Effector memory CD4-positive, alpha-beta T cell (primary cell): ENCODE results near the gene RRAGB.
"Not testable (repeated sequence)": the region's sequence is repeated elsewhere in the genome, so short reads cannot be mapped to it uniquely, and the experiment has no call there.

Experiments
- DNase-seq, 3 donors: peaks; one replicate each; pipeline ENCODE4 v3.0.0-alpha.2; 2020
- H3K27ac ChIP-seq: 2 replicates; pipeline ENCODE4 v1.7.0; 2013; ENCODE audit warnings: mild to moderate bottlenecking, low read length, moderate library complexity; ENCODE audit not compliant: insufficient read depth, poor library complexity, severe bottlenecking
- H3K27me3 ChIP-seq: replicated peaks from 2 replicates; pipeline ENCODE4 v1.7.0; 2013; ENCODE audit warnings: mild to moderate bottlenecking, low read length; ENCODE audit not compliant: insufficient read depth, control insufficient read depth, poor library complexity, severe bottlenecking
- H3K36me3 ChIP-seq: 2 replicates; pipeline ENCODE4 v1.7.0; 2013; ENCODE audit warnings: mild to moderate bottlenecking, low read length, moderate library complexity; ENCODE audit not compliant: control insufficient read depth, insufficient read depth
- H3K4me1 ChIP-seq: 2 replicates; pipeline ENCODE4 v1.7.0; 2013; ENCODE audit warnings: low read length, mild to moderate bottlenecking; ENCODE audit not compliant: control insufficient read depth, insufficient read depth, poor library complexity, severe bottlenecking
- H3K4me3 ChIP-seq: 2 replicates; pipeline ENCODE4 v1.7.0; 2013; ENCODE audit warnings: low read length, low read depth, mild to moderate bottlenecking; ENCODE audit not compliant: insufficient read depth, poor library complexity, severe bottlenecking
- H3K9me3 ChIP-seq: 2 replicates; pipeline ENCODE4 v1.7.0; 2013; ENCODE audit warnings: mild to moderate bottlenecking, low read length, moderate library complexity; ENCODE audit not compliant: control insufficient read depth

RRAGB gene

DNA sequence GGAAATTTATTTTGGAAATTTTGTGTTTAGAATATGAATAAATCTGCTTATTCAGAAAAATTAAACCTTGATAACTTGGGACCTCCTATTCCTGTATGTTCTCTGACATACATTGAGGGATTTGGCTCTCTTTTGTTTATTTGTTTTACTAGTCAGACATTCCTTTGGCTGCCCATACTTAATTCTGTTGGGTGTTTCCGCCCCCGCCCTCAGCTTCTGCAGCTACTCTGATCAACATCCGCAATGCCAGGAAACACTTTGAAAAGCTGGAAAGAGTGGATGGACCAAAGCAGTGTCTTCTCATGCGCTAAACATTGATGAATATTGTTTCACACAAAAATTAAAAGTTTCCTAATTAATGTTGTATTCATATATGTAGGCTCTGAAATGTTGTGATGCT is 40.5 kb downstream of the RRAGB start:
- Histone ChIP-seq H3K36me3 (no peaks in the 10 kb centered on the region), H3K27ac (no peak overlapping the region), H3K27me3 (no peaks in the 10 kb centered on the region), H3K4me3 (no peak overlapping the region), H3K9me3 (no peaks in the 10 kb centered on the region), H3K4me1 (no peaks in the 10 kb centered on the region)
- no peak for DNase-seq

DNA sequence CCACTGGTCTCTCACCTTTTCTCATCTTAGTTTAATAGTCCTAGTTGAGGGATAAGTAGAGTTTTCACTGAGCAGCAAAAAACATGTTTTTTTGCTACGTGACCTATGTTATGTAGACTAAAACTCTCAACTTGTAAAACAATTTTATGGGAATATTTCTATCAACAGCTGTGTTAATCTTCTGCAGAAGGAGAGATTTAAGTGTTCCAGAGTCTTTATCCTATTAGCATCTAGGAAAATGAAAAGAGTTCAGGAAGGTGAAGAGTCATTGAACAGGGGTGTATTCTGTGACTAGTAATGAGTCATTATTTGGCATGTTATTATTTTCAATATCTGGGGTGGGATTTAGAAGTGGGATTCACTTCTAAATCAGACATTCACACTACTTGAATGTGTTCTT is 41.9 kb downstream of the RRAGB start:
- no peak overlapping the region for H3K27ac ChIP-seq
- no peak overlapping the region for H3K4me3 ChIP-seq
- H3K4me1 ChIP-seq, result no peaks in the 10 kb centered on the region
- no peaks in the 10 kb centered on the region for H3K9me3 ChIP-seq
- no peaks in the 10 kb centered on the region for H3K27me3 ChIP-seq
- DNase-seq, result no peak
- H3K36me3 ChIP-seq, result no peaks in the 10 kb centered on the region

DNA sequence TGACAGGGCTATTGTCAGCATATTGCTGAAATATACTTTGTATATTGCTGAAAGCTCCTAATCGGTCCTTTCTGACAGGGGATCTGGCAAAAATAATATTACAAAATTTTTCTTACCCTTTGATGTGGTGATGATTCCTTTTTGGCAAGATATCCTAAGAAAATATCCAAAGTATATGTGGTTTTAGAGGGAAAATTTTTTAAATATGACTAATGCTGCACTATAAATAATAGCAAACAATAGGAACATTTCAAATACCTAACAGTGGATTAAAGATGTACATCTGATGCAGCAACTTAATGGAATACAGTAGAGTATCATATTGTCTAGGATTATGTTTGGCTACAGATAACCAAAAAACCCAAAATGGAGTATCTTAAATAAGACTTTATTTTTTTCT is 49.6 kb downstream of the RRAGB start:
- no peaks in the 10 kb centered on the region for H3K36me3 ChIP-seq
- no peak overlapping the region for H3K4me3 ChIP-seq
- no peak for DNase-seq
- H3K9me3 ChIP-seq, result no peaks in the 10 kb centered on the region
- H3K27ac ChIP-seq, result no peak overlapping the region
- no peaks in the 10 kb centered on the region for H3K4me1 ChIP-seq
- no peaks in the 10 kb centered on the region for H3K27me3 ChIP-seq

DNA sequence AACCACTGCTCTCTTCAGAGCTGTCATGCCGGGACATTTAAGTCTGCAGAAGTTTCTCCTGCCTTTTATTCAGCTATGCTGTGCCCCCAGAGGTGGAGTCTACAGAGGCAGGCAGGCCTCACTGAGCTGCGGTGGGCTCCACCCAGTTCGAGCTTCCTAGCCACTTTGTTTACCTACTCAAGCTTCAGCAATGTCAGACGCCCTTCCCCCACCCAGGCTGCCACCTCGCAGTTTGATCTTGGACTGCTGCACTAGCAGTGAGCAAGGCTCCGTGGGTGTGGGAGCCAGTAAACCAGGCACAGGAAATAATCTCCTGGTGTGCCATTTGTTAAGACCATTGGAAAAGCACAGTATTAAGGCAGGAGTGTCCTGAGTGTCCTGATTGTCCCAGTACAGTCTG is 56.9 kb downstream of the RRAGB start:
- not testable (repeated sequence) for H3K9me3 ChIP-seq, H3K27me3 ChIP-seq, H3K36me3 ChIP-seq, DNase-seq, H3K4me3 ChIP-seq, H3K4me1 ChIP-seq, H3K27ac ChIP-seq

DNA sequence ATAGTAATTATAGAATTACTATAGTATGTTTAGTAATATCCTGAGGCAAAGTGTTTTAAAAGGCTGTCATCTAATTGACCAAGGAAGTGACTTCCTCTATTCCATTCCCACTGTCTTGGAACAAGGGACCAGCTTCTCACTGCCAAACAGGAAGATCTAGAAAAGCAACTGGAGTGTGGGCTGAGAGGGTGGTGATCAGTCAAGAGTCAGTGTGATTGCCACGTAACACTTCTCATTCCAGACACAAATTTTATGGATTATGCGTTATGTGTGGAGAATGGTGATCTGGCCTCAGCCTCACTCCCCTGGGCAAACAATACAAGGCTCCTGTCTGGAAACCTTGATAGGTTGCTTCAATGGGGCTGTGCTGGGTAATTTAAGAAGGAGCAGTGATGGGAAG is 60.0 kb downstream of the RRAGB start:
- no peaks in the 10 kb centered on the region for H3K9me3 ChIP-seq
- no peak overlapping the region for H3K27ac ChIP-seq
- no peaks in the 10 kb centered on the region for H3K27me3 ChIP-seq
- no peak overlapping the region for H3K4me3 ChIP-seq
- H3K36me3 ChIP-seq, result no peaks in the 10 kb centered on the region
- no peak for DNase-seq
- H3K4me1 ChIP-seq, result no peaks in the 10 kb centered on the region

DNA sequence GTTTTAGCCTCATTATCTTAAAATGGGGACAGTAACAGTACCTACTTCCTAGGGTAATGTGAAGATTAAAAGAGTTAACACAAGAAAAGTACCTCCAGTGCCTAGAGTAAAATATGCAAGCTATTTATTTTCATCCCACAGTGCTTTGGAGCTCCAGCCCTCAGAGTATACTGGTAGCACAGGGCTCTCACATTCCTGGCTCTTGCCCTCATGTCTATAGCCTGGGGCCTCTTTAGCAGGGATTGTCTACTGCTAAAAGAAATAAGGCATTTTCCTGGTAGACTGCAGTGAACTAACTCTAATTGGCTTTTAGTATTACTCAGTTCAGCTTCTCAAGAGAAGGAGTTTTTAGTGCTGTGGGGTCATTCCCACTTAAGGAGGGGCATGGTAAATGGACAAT is 60.8 kb downstream of the RRAGB start:
- Histone ChIP-seq H3K4me3 (no peak overlapping the region), H3K9me3 (no peaks in the 10 kb centered on the region), H3K36me3 (no peaks in the 10 kb centered on the region), H3K27ac (no peak overlapping the region), H3K27me3 (no peaks in the 10 kb centered on the region), H3K4me1 (no peaks in the 10 kb centered on the region)
- no peak for DNase-seq

DNA sequence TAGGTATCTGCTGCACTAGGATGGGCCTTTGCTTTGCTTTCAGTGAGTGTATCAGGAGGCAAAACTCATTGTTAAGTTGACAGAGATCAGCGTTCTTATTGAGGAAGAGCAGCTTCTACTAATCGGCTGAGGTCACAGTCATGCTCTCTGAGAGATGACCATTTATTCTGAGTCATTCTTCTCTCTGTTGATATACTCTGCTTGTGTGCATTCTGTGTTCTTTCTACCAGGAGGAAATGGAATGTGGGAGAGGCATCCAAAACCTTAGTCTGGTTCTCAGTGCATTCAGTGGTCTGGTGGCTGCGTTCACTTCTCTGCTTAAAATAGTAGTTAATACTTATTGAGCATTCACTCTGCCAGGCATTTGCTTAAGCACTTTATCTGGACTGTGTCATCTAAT is 66.2 kb downstream of the RRAGB start:
- no peak for DNase-seq
- H3K4me3 ChIP-seq, result no peak overlapping the region

DNA sequence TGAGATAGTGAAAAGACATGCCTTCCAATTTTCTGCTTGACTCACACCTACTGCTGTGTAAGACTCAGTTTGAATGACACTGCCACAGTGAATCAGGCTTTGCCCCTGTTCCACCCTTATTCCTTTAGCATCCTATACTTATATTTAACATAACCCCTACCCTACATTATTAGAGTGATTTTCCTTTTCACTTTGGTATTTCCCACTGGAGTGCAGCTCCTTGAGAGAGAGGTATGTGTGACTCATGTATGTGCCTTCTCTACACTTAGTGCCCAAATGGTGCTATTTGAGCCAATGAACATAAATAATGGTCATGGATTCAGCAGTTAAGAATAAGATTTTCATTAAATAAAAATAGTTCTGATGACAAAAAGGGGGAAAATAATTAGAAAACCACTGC is 69.5 kb downstream of the RRAGB start:
- Histone ChIP-seq H3K9me3 (no peaks in the 10 kb centered on the region), H3K36me3 (no peaks in the 10 kb centered on the region)

More for the DNA sequence above, 66.2 kb downstream of the RRAGB start:
- no peaks in the 10 kb centered on the region for H3K36me3 ChIP-seq
- no peaks in the 10 kb centered on the region for H3K4me1 ChIP-seq
- H3K27me3 ChIP-seq, result no peaks in the 10 kb centered on the region
- no peaks in the 10 kb centered on the region for H3K9me3 ChIP-seq
- no peak overlapping the region for H3K27ac ChIP-seq

DNA sequence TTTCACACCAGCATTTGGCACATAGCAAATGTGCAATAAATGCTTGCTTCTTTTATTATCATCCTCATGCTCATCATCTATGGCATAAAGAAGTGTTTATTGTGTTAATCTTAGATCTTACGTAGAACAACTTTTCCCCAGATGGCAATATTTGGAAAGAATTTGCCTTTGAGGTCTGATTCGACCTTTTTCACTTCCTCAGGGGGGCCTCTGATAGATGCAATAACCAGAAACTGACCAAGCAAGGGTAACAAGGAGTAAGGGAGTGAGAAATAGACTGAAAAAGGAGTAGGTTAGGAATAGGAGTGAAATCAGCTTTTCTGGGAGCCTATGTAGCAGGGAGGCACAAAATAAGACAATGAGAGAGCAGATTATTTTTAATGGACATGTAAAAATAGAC is 70.2 kb downstream of the RRAGB start:
- no peak for DNase-seq
- H3K4me3 ChIP-seq, result no peak overlapping the region
- no peaks in the 10 kb centered on the region for H3K36me3 ChIP-seq
- H3K27ac ChIP-seq, result no peak overlapping the region
- H3K27me3 ChIP-seq, result no peaks in the 10 kb centered on the region
- H3K9me3 ChIP-seq, result no peaks in the 10 kb centered on the region
- H3K4me1 ChIP-seq, result no peaks in the 10 kb centered on the region

More for the DNA sequence above, 69.5 kb downstream of the RRAGB start:
- Histone ChIP-seq H3K4me3 (no peak overlapping the region), H3K27me3 (no peaks in the 10 kb centered on the region), H3K4me1 (no peaks in the 10 kb centered on the region), H3K27ac (no peak overlapping the region)
- no peak for DNase-seq

DNA sequence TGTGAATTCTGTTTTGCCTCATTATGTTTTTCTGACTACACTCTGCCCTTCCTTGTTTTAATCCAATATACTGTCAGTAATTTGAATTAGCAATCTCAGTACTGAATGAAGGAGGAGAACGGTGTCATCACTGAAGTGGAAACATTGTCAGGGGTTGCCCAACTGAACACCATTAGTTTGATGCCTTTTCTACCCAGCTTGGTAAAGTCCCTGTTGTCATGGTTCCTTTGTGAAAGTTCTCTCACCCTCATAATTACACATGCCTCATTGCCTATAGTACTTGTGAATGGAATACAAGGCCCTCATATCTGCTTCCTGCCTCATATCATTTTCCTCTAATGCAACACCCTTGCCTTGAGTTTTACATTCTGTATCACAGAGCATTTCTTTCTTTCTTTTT is 76.9 kb downstream of the RRAGB start:
- Histone ChIP-seq H3K27me3 (no peaks in the 10 kb centered on the region), H3K27ac (no peak overlapping the region), H3K4me1 (no peaks in the 10 kb centered on the region), H3K36me3 (no peaks in the 10 kb centered on the region), H3K9me3 (no peaks in the 10 kb centered on the region), H3K4me3 (no peak overlapping the region)
- DNase-seq, result no peak

DNA sequence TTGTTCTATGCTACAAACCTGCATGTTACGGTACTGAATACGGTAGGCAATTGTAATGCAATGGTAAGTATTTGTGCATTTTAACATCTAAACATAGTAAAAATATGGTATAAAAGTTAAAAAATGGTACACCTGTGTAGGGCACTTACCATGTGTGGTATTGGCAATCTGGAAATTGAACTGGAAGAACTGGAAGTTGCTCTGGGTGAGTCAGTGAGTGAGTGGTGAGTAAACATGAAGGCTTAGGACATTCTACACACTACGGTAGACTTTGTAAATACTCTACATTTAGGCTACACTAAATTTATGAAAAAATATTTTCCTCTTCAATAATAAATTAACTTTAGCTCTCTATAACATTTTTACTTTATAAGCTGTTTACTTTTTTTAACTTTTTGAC is 78.9 kb downstream of the RRAGB start:
- no peaks in the 10 kb centered on the region for H3K9me3 ChIP-seq
- no peaks in the 10 kb centered on the region for H3K27me3 ChIP-seq
- no peak overlapping the region for H3K27ac ChIP-seq
- H3K36me3 ChIP-seq, result no peaks in the 10 kb centered on the region
- DNase-seq, result no peak
- no peak overlapping the region for H3K4me3 ChIP-seq
- no peaks in the 10 kb centered on the region for H3K4me1 ChIP-seq
